D721Med (cell line): ENCODE data around the gene SRSF5.
A peak's percentile ranks its signal among the peaks of the same experiment; 100 is the strongest.
"Not testable (repeated sequence)": the region's sequence is repeated elsewhere in the genome, so short reads cannot be mapped to it uniquely, and the experiment has no call there.

Experiments
- DNase-seq: peaks from one replicate; pipeline ENCODE4 v3.0.0; 2011; ENCODE audit warnings: low spot score; ENCODE audit not compliant: insufficient read length
- FAIRE-seq: peaks from 2 replicates; lab custom pipeline; 2011; peaks lifted over from hg19 to GRCh38; lab: Jason Lieb, UNC
- CTCF ChIP-seq: IDR thresholded peaks from 2 replicates; pipeline ENCODE4 v1.5.1; 2012; ENCODE audit warnings: mild to moderate bottlenecking, control low read depth; ENCODE audit not compliant: insufficient read depth; ENCODE audit errors: missing control alignments

SRSF5 gene

GRCh38 chr14:69804902-69805301 is 38.0 kb downstream of the SRSF5 start:
- no peak for DNase-seq
- no peak for TF ChIP-seq CTCF
- no peak for FAIRE-seq

- TF ChIP-seq CTCF, result no peak
- no peak for FAIRE-seq
- DNase-seq, result no peak
Measured at GRCh38 chr14:69807192-69807591, 40.2 kb downstream of the SRSF5 start.

GRCh38 chr14:69808919-69809808 is 42.2 kb downstream of the SRSF5 start:
- FAIRE-seq, result no peak
- no peak for DNase-seq

GRCh38 chr14:69811227-69811867 is 44.4 kb downstream of the SRSF5 start:
- DNase-seq (no peak), FAIRE-seq (no peak)
- no peak for TF ChIP-seq CTCF

More at GRCh38 chr14:69808919-69809808, 42.2 kb downstream of the SRSF5 start:
- no peak for TF ChIP-seq CTCF

GRCh38 chr14:69811868-69812252 is 44.9 kb downstream of the SRSF5 start:
- no peak for TF ChIP-seq CTCF
- FAIRE-seq (no peak), DNase-seq (no peak)

- peak; percentile 51 for TF ChIP-seq CTCF
- FAIRE-seq (no peak), DNase-seq (no peak)
Measured at GRCh38 chr14:69812711-69813110, 45.8 kb downstream of the SRSF5 start.

GRCh38 chr14:69813346-69813745 is 46.4 kb downstream of the SRSF5 start:
- not testable (repeated sequence) for DNase-seq, FAIRE-seq
